ENCODE measurements around the gene HOXA3.

The HOXA3 gene

DNA sequence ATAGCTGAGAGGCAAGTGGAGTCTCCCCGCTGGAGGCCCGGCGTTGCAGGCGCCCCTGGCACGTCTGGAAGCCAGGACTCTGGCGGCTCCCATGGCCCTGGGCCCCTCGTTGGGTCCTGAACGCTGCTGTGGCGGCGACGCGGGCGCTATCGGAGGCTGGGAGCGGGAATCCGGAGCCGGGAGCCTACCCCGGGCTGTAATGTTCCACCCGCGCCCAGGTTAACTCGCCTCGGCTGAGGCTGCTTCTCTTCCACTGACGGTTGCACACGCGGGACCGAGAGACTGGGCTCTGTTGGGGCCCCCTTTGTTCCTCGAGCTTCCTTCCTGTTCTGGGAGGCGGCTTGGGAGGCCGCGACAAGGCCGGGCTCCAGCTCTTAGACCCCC, 7.6 kb downstream of the HOXA3 start:
- DNase-seq, result peak; percentile 10
- Histone ChIP-seq H3K4me1 (no peaks in the 10 kb centered on the region), H3K9me3 (no peaks in the 10 kb centered on the region), H3K27me3 (peaks cover 100% of the 10 kb centered on the region), H3K36me3 (no peaks in the 10 kb centered on the region), H3K4me3 (ENCODE audit: low read depth, low read length) (no peak overlapping the region)
- TF ChIP-seq, protein P1, sequence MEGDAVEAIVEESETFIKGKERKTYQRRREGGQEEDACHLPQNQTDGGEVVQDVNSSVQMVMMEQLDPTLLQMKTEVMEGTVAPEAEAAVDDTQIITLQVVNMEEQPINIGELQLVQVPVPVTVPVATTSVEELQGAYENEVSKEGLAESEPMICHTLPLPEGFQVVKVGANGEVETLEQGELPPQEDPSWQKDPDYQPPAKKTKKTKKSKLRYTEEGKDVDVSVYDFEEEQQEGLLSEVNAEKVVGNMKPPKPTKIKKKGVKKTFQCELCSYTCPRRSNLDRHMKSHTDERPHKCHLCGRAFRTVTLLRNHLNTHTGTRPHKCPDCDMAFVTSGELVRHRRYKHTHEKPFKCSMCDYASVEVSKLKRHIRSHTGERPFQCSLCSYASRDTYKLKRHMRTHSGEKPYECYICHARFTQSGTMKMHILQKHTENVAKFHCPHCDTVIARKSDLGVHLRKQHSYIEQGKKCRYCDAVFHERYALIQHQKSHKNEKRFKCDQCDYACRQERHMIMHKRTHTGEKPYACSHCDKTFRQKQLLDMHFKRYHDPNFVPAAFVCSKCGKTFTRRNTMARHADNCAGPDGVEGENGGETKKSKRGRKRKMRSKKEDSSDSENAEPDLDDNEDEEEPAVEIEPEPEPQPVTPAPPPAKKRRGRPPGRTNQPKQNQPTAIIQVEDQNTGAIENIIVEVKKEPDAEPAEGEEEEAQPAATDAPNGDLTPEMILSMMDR (IDR thresholded peaks at IDR 0.05; ENCODE audit: low read depth, low read length), result no peak

DNA sequence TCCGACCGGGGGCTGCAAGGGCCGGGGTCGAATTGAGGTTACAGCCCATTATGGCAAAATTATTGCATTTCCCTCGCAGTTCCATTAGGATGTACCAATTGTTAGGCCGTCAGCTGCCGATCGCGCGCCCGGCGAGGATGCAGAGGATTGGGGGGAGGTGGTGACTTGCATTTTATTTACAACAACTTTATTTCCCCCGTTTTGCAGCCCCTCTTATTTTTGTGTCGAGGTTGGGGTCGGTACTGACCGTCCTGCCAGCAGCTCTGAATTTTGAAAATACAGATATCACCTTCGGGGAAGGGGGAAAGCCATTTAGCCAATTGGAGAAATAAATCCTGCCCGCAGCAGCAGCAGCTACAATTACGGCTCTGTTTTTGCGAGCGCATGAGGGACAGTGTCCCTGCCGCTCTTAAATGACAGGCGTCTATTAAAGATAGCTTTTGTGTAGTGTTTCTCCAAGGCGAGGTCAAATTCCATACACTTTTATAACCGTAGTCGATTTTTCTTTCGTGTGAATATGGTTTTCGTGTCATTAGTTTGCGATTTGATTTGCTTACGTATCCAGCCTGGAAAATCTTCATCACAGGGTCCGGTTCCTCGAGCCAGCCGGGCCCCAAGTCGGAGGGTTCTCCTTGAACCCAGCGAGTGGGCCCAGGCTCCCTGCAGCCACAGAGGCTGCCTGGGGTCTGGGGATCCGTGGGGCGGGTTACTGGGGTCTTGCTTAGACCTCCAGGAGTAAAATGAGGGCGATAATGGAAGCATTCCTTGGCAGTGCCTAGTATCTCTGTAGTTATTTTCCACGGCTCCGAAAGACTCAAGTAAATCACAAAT, 8.2 kb downstream of the HOXA3 start:
- Histone ChIP-seq H3K9me3 (no peaks in the 10 kb centered on the region), H3K36me3 (no peaks in the 10 kb centered on the region), H3K27me3 (peaks cover 100% of the 10 kb centered on the region), H3K4me1 (no peaks in the 10 kb centered on the region), H3K4me3 (ENCODE audit: low read depth, low read length) (no peak overlapping the region)
- TF ChIP-seq, protein P1 (IDR thresholded peaks at IDR 0.05; ENCODE audit: low read depth, low read length), result no peak
- no peak for DNase-seq

DNA sequence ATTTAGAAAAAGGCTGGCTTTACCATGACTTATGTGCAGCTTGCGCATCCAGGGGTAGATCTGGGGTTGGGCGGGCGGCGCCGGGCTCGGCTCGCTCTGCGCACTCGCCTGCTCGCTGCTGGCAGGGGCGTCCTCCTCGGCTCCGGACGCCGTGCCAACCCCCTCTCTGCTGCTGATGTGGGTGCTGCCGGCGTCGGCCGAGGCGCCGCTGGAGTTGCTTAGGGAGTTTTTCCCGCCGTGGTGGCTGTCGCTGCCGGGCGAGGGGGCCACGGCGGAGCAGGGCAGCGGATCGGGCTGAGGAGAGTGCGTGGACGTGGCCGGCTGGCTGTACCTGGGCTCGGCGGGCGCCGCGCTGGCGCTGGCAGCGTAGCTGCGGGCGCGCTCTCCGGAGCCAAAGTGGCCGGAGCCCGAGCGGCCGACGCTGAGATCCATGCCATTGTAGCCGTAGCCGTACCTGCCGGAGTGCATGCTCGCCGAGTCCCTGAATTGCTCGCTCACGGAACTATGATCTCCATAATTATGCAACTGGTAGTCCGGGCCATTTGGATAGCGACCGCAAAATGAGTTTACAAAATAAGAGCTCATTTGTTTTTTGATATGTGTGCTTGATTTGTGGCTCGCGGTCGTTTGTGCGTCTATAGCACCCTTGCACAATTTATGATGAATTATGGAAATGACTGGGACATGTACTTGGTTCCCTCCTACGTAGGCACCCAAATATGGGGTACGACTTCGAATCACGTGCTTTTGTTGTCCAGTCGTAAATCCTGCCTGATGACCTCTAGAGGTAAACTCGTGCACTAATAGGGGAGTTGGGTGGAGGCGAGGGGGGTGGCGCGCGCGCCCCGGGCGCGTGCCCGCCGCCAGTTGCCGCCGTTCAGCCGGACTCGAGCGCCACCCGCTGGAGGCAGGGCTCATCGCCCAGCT, 9.1 kb downstream of the HOXA3 start, which contains the start of gene HOXA5:
Gene HOXA5, minus strand, starts transcription at position 659 of the 927 bp plus-strand sequence. Its CDS starts 74 bp downstream, at position 585.
- peak; percentile 36 for DNase-seq
- TF ChIP-seq, protein P1 (IDR thresholded peaks at IDR 0.05; ENCODE audit: low read depth, low read length), result peak; percentile 49
- H3K27me3 ChIP-seq, result peaks cover 100% of the 10 kb centered on the region
- H3K4me1 ChIP-seq, result no peaks in the 10 kb centered on the region
- no peak within 1 kb of the TSS for H3K4me3 ChIP-seq (ENCODE audit: low read depth, low read length)
- no peaks in the 10 kb centered on the region for H3K36me3 ChIP-seq
- H3K9me3 ChIP-seq, result no peaks in the 10 kb centered on the region

DNA sequence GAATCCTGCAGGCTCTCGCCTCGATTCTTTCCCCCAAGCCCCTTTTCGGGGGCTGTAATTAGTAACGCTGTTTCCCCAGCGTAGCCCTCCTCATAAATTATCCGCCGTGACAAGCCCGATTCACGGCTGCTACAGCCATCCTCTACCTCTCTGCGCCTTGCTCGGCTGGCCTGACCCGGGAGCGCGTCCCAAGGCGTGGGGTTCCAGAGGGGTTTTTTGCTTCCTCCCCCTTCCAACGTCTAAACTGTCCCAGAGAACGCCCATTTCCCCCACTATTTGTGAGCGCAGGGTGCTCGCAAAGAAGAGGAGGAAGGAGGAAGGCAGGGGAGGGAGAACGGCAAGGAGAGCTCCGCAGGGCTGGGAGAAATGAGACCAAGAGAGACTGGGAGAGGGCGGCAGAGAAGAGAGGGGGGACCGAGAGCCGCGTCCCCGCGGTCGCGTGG, 9.8 kb downstream of the HOXA3 start:
- H3K9me3 ChIP-seq, result no peaks in the 10 kb centered on the region
- H3K4me3 ChIP-seq (ENCODE audit: low read depth, low read length), result no peak overlapping the region
- no peaks in the 10 kb centered on the region for H3K4me1 ChIP-seq
- no peaks in the 10 kb centered on the region for H3K36me3 ChIP-seq
- peaks cover 100% of the 10 kb centered on the region for H3K27me3 ChIP-seq
- no peak for DNase-seq
- TF ChIP-seq, protein P1 (IDR thresholded peaks at IDR 0.05; ENCODE audit: low read depth, low read length), result no peak

DNA sequence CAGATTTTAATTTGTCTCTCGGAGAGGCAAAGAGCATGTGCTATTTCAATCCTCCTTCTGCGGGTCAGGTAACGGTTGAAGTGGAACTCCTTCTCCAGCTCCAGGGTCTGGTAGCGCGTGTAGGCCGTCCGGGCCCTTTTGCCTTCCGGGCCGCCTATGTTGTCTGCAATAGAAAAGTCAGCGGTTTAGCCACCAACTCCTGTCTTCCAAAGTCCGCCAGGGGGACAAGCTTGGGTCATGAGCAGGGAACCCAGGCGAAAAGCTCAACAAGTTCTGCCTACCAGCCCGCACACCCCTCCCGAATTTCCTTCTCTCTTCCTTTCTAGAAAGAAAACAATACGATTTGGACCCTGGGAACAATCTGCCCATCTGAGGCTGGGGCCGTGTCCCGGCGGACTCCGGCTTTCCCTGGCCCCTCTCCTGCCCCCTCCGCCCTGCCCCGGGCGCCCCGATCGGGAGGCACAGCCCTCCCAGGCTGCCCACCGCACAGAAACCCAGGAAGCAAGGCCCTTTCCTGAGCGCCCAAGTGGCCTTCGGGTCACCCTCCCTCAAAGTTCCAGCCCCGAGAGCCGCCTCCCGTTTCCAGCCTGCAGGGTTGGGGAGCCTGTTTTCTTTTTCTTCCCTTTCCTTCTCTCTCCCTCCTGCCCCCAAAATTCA, 10.3 kb downstream of the HOXA3 start:
- H3K4me3 ChIP-seq (ENCODE audit: low read depth, low read length), result no peak overlapping the region
- H3K4me1 ChIP-seq, result no peaks in the 10 kb centered on the region
- TF ChIP-seq, protein P1 (IDR thresholded peaks at IDR 0.05; ENCODE audit: low read depth, low read length), result no peak
- H3K36me3 ChIP-seq, result no peaks in the 10 kb centered on the region
- peaks cover 100% of the 10 kb centered on the region for H3K27me3 ChIP-seq
- no peaks in the 10 kb centered on the region for H3K9me3 ChIP-seq
- DNase-seq, result no peak
